Prostate gland (tissue), 2 donors: ENCODE measurements around the gene SLC13A3. TPM values are rescaled to one million over a fixed set of nuclear protein-coding genes. Genes with fewer than 3 reads are reported as not detected.

ENCODE experiments used
- DNase-seq: peaks from one replicate; pipeline ENCODE4 v3.0.0-alpha.2; 2019; ENCODE audit warnings: low spot score
- H3K27ac ChIP-seq, 2 donors: fragments of 200-600 bp; sonication (generic); 2 replicates each; pipeline ENCODE4 v1.5.1; 2017 to 2019
- H3K27me3 ChIP-seq: fragments of 200-600 bp; sonication (generic); replicated peaks from 2 replicates; pipeline ENCODE4 v1.5.1; 2019; ENCODE audit not compliant: insufficient read depth
- H3K36me3 ChIP-seq, 2 donors: fragments of 200-600 bp; sonication (generic); 1 replicate in 1 of 2; 2 replicates in 1 of 2; pipeline versions ENCODE4 v1.5.1 to v1.8.1; 2017 to 2019
- H3K4me1 ChIP-seq: fragments of 200-600 bp; sonication (generic); replicated peaks from 2 replicates; pipeline ENCODE4 v1.5.1; 2019
- H3K4me3 ChIP-seq, 2 donors: fragments of 200-600 bp; sonication (generic); 2 replicates each; pipeline ENCODE4 v1.5.1; 2017 to 2019
- H3K9me3 ChIP-seq: fragments of 200-600 bp; sonication (generic); 2 replicates; pipeline ENCODE4 v1.5.1; 2017
- CTCF ChIP-seq, 4 experiments: fragments of 200-600 bp in 2 of 4; fragments of 450-650 bp in 2 of 4; sonication (generic) in 2 of 4; IDR thresholded peaks; 1 replicate in 3 of 4; 2 replicates in 1 of 4; pipeline ENCODE4 v1.5.1; 2016 to 2019; ENCODE audit warnings: antibody characterized with exemption in 4 of 4, mild to moderate bottlenecking in 2 of 4, moderate library complexity in 2 of 4
- POLR2A ChIP-seq: fragments of 450-650 bp; IDR thresholded peaks from one replicate; pipeline ENCODE4 v1.6.1; 2016; ENCODE audit warnings: antibody characterized with exemption, mild to moderate bottlenecking
- POLR2AphosphoS5 ChIP-seq: sonication (generic); formaldehyde crosslinking; IDR thresholded peaks from one replicate; pipeline ENCODE4 v1.6.1; 2017; ENCODE audit warnings: antibody characterized with exemption
- WGBS: methylation state at CpG from one replicate; pipeline ENCODE4 v1.1.5; 2018; 5-methylcytosine and 5-hydroxymethylcytosine counted together
- intact Hi-C: fragments of 100-400 bp; cut with DNase I; formaldehyde crosslinking; loops from one replicate; pipeline ENCODE4 v1.14.2; 2022
- total RNA-seq, 2 donors: library from RNA; depleted of rRNA; stranded (reverse); fragments of >200 nt; gene quantifications; one replicate each; pipeline ENCODE4 v1.1.0, GENCODE V29; 2016

The SLC13A3 gene
- total RNA-seq, 2 donors from 2014 or later, result 10.5 to 16.9 TPM

DNA sequence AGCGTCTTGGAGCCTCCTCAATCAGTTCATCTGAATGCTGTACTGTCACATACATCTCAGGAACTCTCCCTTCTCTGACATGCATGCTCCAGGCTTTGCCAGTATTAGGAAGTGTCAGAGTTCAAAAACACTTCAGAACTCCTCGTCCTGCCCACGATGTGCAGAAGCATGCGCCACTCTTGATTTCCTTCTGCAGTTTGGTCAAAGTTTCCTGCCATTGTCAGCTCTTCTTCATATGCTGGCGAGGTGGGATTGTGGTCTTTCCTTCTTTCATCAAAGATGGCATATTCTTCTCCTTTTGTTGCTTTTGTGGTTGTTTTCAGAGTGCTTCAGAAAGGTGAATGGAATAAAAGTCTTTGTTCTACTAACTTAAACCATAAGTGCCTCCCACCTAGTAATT, 21.0 kb downstream of the SLC13A3 start:
- WGBS, result 88% methylated on average over 5 of the region's 5 CpGs
- H3K36me3 ChIP-seq, result no peaks in the 10 kb centered on the region
- no peaks in the 10 kb centered on the region for H3K4me1 ChIP-seq
- H3K4me3 ChIP-seq, result no peak overlapping the region
- intact Hi-C loops, result no loop called here
- H3K9me3 ChIP-seq, result no peaks in the 10 kb centered on the region
- no peak overlapping the region for H3K27ac ChIP-seq
- TF ChIP-seq POLR2A (no peak), POLR2AphosphoS5 (no peak), CTCF (IDR thresholded peaks at IDR 0.05) (no peak)
- DNase-seq, result no peak
- H3K27me3 ChIP-seq, result no peaks in the 10 kb centered on the region

GRCh38 chr20:46629341-46629740, 21.9 kb downstream of the SLC13A3 start:
- no peaks in the 10 kb centered on the region for H3K27me3 ChIP-seq
- H3K9me3 ChIP-seq, result no peaks in the 10 kb centered on the region
- H3K4me3 ChIP-seq, result no peak overlapping the region
- no peak overlapping the region for H3K27ac ChIP-seq
- no peaks in the 10 kb centered on the region for H3K36me3 ChIP-seq
- H3K4me1 ChIP-seq, result no peaks in the 10 kb centered on the region
- TF ChIP-seq POLR2A, result no peak
- no peak for TF ChIP-seq CTCF (IDR thresholded peaks at IDR 0.05)
- no peak for TF ChIP-seq POLR2AphosphoS5
- intact Hi-C loops, result no loop called here
- no peak for DNase-seq

DNA sequence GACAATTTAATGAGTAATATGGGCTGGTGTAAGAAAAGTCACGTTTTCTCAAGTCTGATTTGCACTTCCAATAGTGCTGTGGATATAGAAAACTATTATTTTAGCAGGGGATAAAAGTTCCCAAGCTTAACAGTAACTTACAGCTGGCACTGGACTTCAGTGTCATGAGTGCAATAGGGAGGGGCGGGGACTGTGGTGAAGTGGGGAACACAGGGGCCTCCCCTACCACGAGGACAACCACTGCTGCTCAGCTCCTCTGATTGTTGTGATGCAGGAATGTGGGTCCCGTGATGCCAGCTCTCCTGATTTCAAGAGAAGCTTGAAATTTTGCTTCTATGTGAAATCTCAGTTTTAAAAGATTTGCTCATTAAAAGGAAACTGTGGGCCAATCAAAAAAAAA, 24.0 kb downstream of the SLC13A3 start:
- no peak for DNase-seq

GRCh38 chr20:46626758-46627157, 24.5 kb downstream of the SLC13A3 start:
- H3K4me1 ChIP-seq, result no peaks in the 10 kb centered on the region
- no peak for DNase-seq
- no peaks in the 10 kb centered on the region for H3K9me3 ChIP-seq
- H3K36me3 ChIP-seq, result no peaks in the 10 kb centered on the region
- TF ChIP-seq POLR2AphosphoS5 (no peak), CTCF (IDR thresholded peaks at IDR 0.05) (no peak), POLR2A (no peak)
- intact Hi-C loops, result no loop called here
- H3K27ac ChIP-seq, result no peak overlapping the region
- no peak overlapping the region for H3K4me3 ChIP-seq
- WGBS, result 90% methylated on average over 4 of the region's 4 CpGs
- no peaks in the 10 kb centered on the region for H3K27me3 ChIP-seq

More for the DNA sequence above, 24.0 kb downstream of the SLC13A3 start:
- no peak for TF ChIP-seq POLR2A
- TF ChIP-seq CTCF (IDR thresholded peaks at IDR 0.05), result no peak
- TF ChIP-seq POLR2AphosphoS5, result no peak
- Histone ChIP-seq H3K4me3 (no peak overlapping the region), H3K36me3 (no peaks in the 10 kb centered on the region), H3K27ac (no peak overlapping the region), H3K4me1 (no peaks in the 10 kb centered on the region), H3K9me3 (no peaks in the 10 kb centered on the region), H3K27me3 (no peaks in the 10 kb centered on the region)
- intact Hi-C loops, result no loop called here
- WGBS, result 73% methylated on average over 4 of the region's 4 CpGs

GRCh38 chr20:46625875-46626373, 25.3 kb downstream of the SLC13A3 start:
- Histone ChIP-seq H3K27ac (no peak overlapping the region), H3K27me3 (no peaks in the 10 kb centered on the region), H3K4me3 (no peak overlapping the region), H3K9me3 (no peaks in the 10 kb centered on the region), H3K4me1 (no peaks in the 10 kb centered on the region), H3K36me3 (no peaks in the 10 kb centered on the region)
- intact Hi-C loops, result no loop called here
- WGBS, result 100% methylated on average over 1 of the region's 1 CpG
- DNase-seq, result no peak
- TF ChIP-seq POLR2AphosphoS5, result no peak
- no peak for TF ChIP-seq POLR2A
- TF ChIP-seq CTCF (IDR thresholded peaks at IDR 0.05), result no peak
